Body of pancreas (tissue), 4 donors: ENCODE results near the gene VWDE. TPM values are rescaled to one million over a fixed set of nuclear protein-coding genes. Genes with fewer than 3 reads are reported as not detected.

Experiments
- ATAC-seq: fragments of 150-250 bp; one replicate; pipeline ENCODE4 v1.9.1; 2016
- DNase-seq, 4 donors: peaks; one replicate each; pipeline ENCODE4 v3.0.0-alpha.2; 2019
- H3K27ac ChIP-seq, 4 donors: fragments of 200-600 bp; sonication (generic); 1 replicate in 3 of 4; 2 replicates in 1 of 4; pipeline versions ENCODE4 v1.5.1 to v1.6.1; 2016 to 2019; ENCODE audit warnings: mild to moderate bottlenecking in 1 of 4, mixed read lengths in 1 of 4, moderate library complexity in 1 of 4
- H3K27me3 ChIP-seq, 2 donors: fragments of 200-600 bp; sonication (generic); one replicate each; pipeline ENCODE4 v1.6.0; 2016; ENCODE audit warnings: mild to moderate bottlenecking in 1 of 2
- H3K36me3 ChIP-seq, 2 donors: fragments of 200-600 bp; sonication (generic); replicated peaks in 1 of 2; 2 replicates each; pipeline ENCODE4 v1.5.1; 2016; ENCODE audit warnings: low read depth in 2 of 2; ENCODE audit not compliant: insufficient read depth in 1 of 2
- H3K4me1 ChIP-seq: fragments of 200-600 bp; sonication (generic); one replicate; pipeline ENCODE4 v1.6.0; 2016
- H3K4me3 ChIP-seq, 2 donors: fragments of 200-600 bp; sonication (generic); 1 replicate in 1 of 2; 2 replicates in 1 of 2; pipeline ENCODE4 v1.5.1; 2016 to 2019
- H3K9me3 ChIP-seq, 3 donors: fragments of 200-600 bp; sonication (generic); 1 replicate in 2 of 3; 2 replicates in 1 of 3; pipeline ENCODE4 v1.5.1; 2016
- CTCF ChIP-seq, 7 experiments: fragments of 450-650 bp in 4 of 7; fragments of 200-600 bp in 3 of 7; sonication (generic) in 3 of 7; IDR thresholded peaks; one replicate each; pipeline ENCODE4 v1.5.1; 2016 to 2019; ENCODE audit warnings: antibody characterized with exemption in 7 of 7
- POLR2A ChIP-seq, 3 donors: fragments of 450-650 bp; IDR thresholded peaks; one replicate each; pipeline ENCODE4 v1.6.1; 2016; ENCODE audit warnings: antibody characterized with exemption in 3 of 3, mild to moderate bottlenecking in 2 of 3
- WGBS, 2 donors: methylation state at CpG; one replicate each; pipeline ENCODE4 v1.1.5; 2017; 5-methylcytosine and 5-hydroxymethylcytosine counted together
- intact Hi-C: fragments of 100-400 bp; cut with DNase I; formaldehyde crosslinking; loops from one replicate; pipeline ENCODE4 v1.15.1; 2023
- total RNA-seq, 2 donors: library from RNA; depleted of rRNA; stranded (reverse); fragments of >200 nt; gene quantifications; one replicate each; pipeline ENCODE4 v1.1.0, GENCODE V29; 2016

Gene VWDE
- total RNA-seq, 2 donors from 2014 or later, result 1.6 to 2.6 TPM

- Histone ChIP-seq H3K4me1 (peaks cover 5% of the 10 kb centered on the region), H3K9me3 (no peaks in the 10 kb centered on the region), H3K27ac (no peak overlapping the region), H3K36me3 (no peaks in the 10 kb centered on the region), H3K4me3 (no peak overlapping the region), H3K27me3 (no peaks in the 10 kb centered on the region)
- 58 to 82% methylated on average over 3 of the region's 3 CpGs for WGBS, 2 donors
- TF ChIP-seq CTCF (IDR thresholded peaks at IDR 0.05), result no peak
- TF ChIP-seq POLR2A (IDR thresholded peaks at IDR 0.05), result no peak
- intact Hi-C loops, result no loop called here
- DNase-seq, result no peak
- no peak for ATAC-seq
Measured at GRCh38 chr7:12316925-12317324, 86.7 kb downstream of the VWDE start.

- intact Hi-C loops, result no loop called here
Measured at GRCh38 chr7:12315049-12315448, 88.6 kb downstream of the VWDE start.

GRCh38 chr7:12314199-12314598 is 89.5 kb downstream of the VWDE start:
- Histone ChIP-seq H3K9me3 (no peaks in the 10 kb centered on the region), H3K4me3 (no peak overlapping the region), H3K4me1 (peaks cover 5% of the 10 kb centered on the region), H3K36me3 (no peaks in the 10 kb centered on the region), H3K27ac (no peak overlapping the region), H3K27me3 (no peaks in the 10 kb centered on the region)
- DNase-seq (no peak), ATAC-seq (no peak)
- intact Hi-C loops, result no loop called here
- TF ChIP-seq POLR2A (IDR thresholded peaks at IDR 0.05) (no peak), CTCF (IDR thresholded peaks at IDR 0.05) (no peak)

More at GRCh38 chr7:12315049-12315448, 88.6 kb downstream of the VWDE start:
- H3K27ac ChIP-seq, result no peak overlapping the region
- no peak for ATAC-seq
- no peaks in the 10 kb centered on the region for H3K9me3 ChIP-seq
- no peaks in the 10 kb centered on the region for H3K27me3 ChIP-seq
- no peak overlapping the region for H3K4me3 ChIP-seq
- no peak for TF ChIP-seq CTCF (IDR thresholded peaks at IDR 0.05)
- no peak for TF ChIP-seq POLR2A (IDR thresholded peaks at IDR 0.05)
- DNase-seq, result no peak
- peaks cover 5% of the 10 kb centered on the region for H3K4me1 ChIP-seq
- H3K36me3 ChIP-seq, result no peaks in the 10 kb centered on the region

GRCh38 chr7:12305502-12305901 is 98.2 kb downstream of the VWDE start:
- Histone ChIP-seq H3K4me1 (no peaks in the 10 kb centered on the region), H3K4me3 (no peak overlapping the region), H3K27me3 (no peaks in the 10 kb centered on the region), H3K27ac (no peak overlapping the region), H3K36me3 (no peaks in the 10 kb centered on the region), H3K9me3 (no peaks in the 10 kb centered on the region)
- DNase-seq (no peak), ATAC-seq (no peak)
- intact Hi-C loops, result no loop called here
- TF ChIP-seq POLR2A (IDR thresholded peaks at IDR 0.05), result no peak
- no peak for TF ChIP-seq CTCF (IDR thresholded peaks at IDR 0.05)

GRCh38 chr7:12303495-12303894 is 100.2 kb downstream of the VWDE start:
- H3K27me3 ChIP-seq, result no peaks in the 10 kb centered on the region
- intact Hi-C loops, result no loop called here
- no peaks in the 10 kb centered on the region for H3K36me3 ChIP-seq
- no peaks in the 10 kb centered on the region for H3K9me3 ChIP-seq
- no peaks in the 10 kb centered on the region for H3K4me1 ChIP-seq
- WGBS, 2 donors, result 79 to 89% methylated on average over 4 of the region's 4 CpGs
- TF ChIP-seq POLR2A (IDR thresholded peaks at IDR 0.05) (no peak), CTCF (IDR thresholded peaks at IDR 0.05) (no peak)
- DNase-seq (no peak), ATAC-seq (no peak)
- H3K4me3 ChIP-seq, result no peak overlapping the region
- no peak overlapping the region for H3K27ac ChIP-seq
